B cell (primary cell): ENCODE data around the gene TOMM5. TPM values are rescaled to one million over a fixed set of nuclear protein-coding genes. Genes with fewer than 3 reads are reported as not detected.

Source experiments
- ATAC-seq: fragments of 200-7000 bp; cut with Tn5 transposase; one replicate; pipeline ENCODE4 v1.10.0; 2021; ENCODE audit warnings: low read depth, mild to moderate bottlenecking, moderate number of reproducible peaks, moderate library complexity
- CTCF ChIA-PET: fragments of 350-600 bp; sonication (Branson Sonifier 250); formaldehyde crosslinking; loops from one replicate; lab custom pipeline; 2021; ENCODE audit warnings: antibody characterized with exemption, inconsistent platforms; lab: Charles Lee
- POLR2A ChIA-PET: fragments of 350-600 bp; sonication (Branson Sonifier 250); formaldehyde crosslinking; loops from one replicate; lab custom pipeline; 2021; ENCODE audit warnings: antibody characterized with exemption; lab: Charles Lee
- DNase-seq: peaks from one replicate; pipeline ENCODE4 v3.0.0; 2013
- H2AFZ ChIP-seq: 2 replicates; pipeline ENCODE4 v1.6.1; 2012; ENCODE audit warnings: mild to moderate bottlenecking, low read depth, low read length; ENCODE audit not compliant: insufficient read depth, poor library complexity, severe bottlenecking
- H3K27ac ChIP-seq, 2 donors: 1 replicate in 1 of 2; 2 replicates in 1 of 2; pipeline ENCODE4 v1.5.1; 2012 to 2013; ENCODE audit warnings: low read length in 2 of 2, mild to moderate bottlenecking in 2 of 2, moderate library complexity in 1 of 2
- H3K27me3 ChIP-seq, 4 experiments: fragments of 200-600 bp in 1 of 4; sonication (generic) in 1 of 4; replicated peaks in 1 of 4; 1 replicate in 2 of 4; 2 replicates in 2 of 4; pipeline versions ENCODE4 v1.6.1 to v1.7.0; 2013 to 2016; ENCODE audit warnings: low read length in 3 of 4, mild to moderate bottlenecking in 2 of 4, mixed read lengths in 1 of 4, moderate library complexity in 1 of 4; ENCODE audit not compliant: insufficient read depth in 4 of 4, control insufficient read depth in 3 of 4; ENCODE audit errors: control extremely low read depth in 1 of 4
- H3K36me3 ChIP-seq, 2 experiments: replicated peaks in 1 of 2; 1 replicate in 1 of 2; 2 replicates in 1 of 2; pipeline versions ENCODE4 v1.6.1 to v1.7.1; 2013; ENCODE audit warnings: low read length in 1 of 2; ENCODE audit not compliant: insufficient read depth in 2 of 2, control insufficient read depth in 1 of 2; ENCODE audit errors: control extremely low read depth in 1 of 2, extremely low read depth in 1 of 2
- H3K4me1 ChIP-seq, 2 donors: fragments of 200-600 bp in 1 of 2; sonication (generic) in 1 of 2; 1 replicate in 1 of 2; 2 replicates in 1 of 2; pipeline versions ENCODE4 v1.5.1 to v1.6.1; 2013 to 2017; ENCODE audit warnings: low read length in 2 of 2; ENCODE audit not compliant: control insufficient read depth in 2 of 2, insufficient read depth in 2 of 2
- H3K4me2 ChIP-seq: replicated peaks from 2 replicates; pipeline ENCODE3; 2012; ENCODE audit warnings: mild to moderate bottlenecking, low read depth, low read length; ENCODE audit not compliant: poor library complexity, severe bottlenecking
- H3K4me3 ChIP-seq, 5 experiments: fragments of 200-600 bp in 1 of 5; sonication (generic) in 1 of 5; 1 replicate in 3 of 5; 2 replicates in 2 of 5; pipeline versions ENCODE4 v1.5.1 to v1.7.0; 2011 to 2016; ENCODE audit warnings: low read length in 4 of 5, mild to moderate bottlenecking in 4 of 5, low read depth in 2 of 5, control low read depth in 1 of 5, moderate library complexity in 1 of 5; ENCODE audit not compliant: insufficient read depth in 1 of 5; ENCODE audit errors: control extremely low read depth in 1 of 5, extremely low read depth in 1 of 5
- H3K79me2 ChIP-seq: fragments of 200-600 bp; sonication (generic); one replicate; pipeline ENCODE4 v1.6.0; 2016; ENCODE audit warnings: low read length; ENCODE audit not compliant: control insufficient read depth, insufficient read depth
- H3K9ac ChIP-seq: fragments of 200-600 bp; sonication (generic); 2 replicates; pipeline ENCODE4 v1.6.1; 2017; ENCODE audit warnings: mild to moderate bottlenecking, low read length, moderate library complexity
- H3K9me3 ChIP-seq, 3 donors: one replicate each; pipeline versions ENCODE4 v1.6.1 to v1.7.1; 2013; ENCODE audit warnings: low read length in 2 of 3; ENCODE audit not compliant: control insufficient read depth in 2 of 3, insufficient read depth in 1 of 3; ENCODE audit errors: control extremely low read depth in 1 of 3
- H4K20me1 ChIP-seq: 2 replicates; pipeline ENCODE4 v1.6.0; 2012; ENCODE audit warnings: mild to moderate bottlenecking, low read length; ENCODE audit not compliant: insufficient read depth, control insufficient read depth, poor library complexity, severe bottlenecking
- H3K27ac Mint-ChIP-seq: one replicate; pipeline ENCODE4 v1.8.0; 2021; ENCODE audit warnings: mixed read lengths
- H3K27me3 Mint-ChIP-seq: one replicate; pipeline ENCODE4 v1.8.0; 2021; ENCODE audit warnings: mixed read lengths
- H3K4me1 Mint-ChIP-seq: one replicate; pipeline ENCODE4 v1.8.0; 2021; ENCODE audit warnings: mixed read lengths
- H3K4me3 Mint-ChIP-seq: one replicate; pipeline ENCODE4 v1.8.0; 2021; ENCODE audit warnings: mixed read lengths
- H3K9me3 Mint-ChIP-seq: one replicate; pipeline ENCODE4 v1.8.0; 2022; ENCODE audit warnings: mixed read lengths; ENCODE audit not compliant: insufficient read depth
- CTCF ChIP-seq: fragments of 200-600 bp; IDR thresholded peaks from one replicate; pipeline ENCODE4 v1.8.0; 2022; ENCODE audit warnings: antibody characterized with exemption, mild to moderate bottlenecking
- EZH2 ChIP-seq: IDR thresholded peaks from 2 replicates; pipeline ENCODE4 v1.6.1; 2012; ENCODE audit warnings: borderline replicate concordance, low read depth, mild to moderate bottlenecking, moderate library complexity, low read length; ENCODE audit not compliant: insufficient read depth, poor library complexity, severe bottlenecking
- WGBS: methylation state at CpG from one replicate; pipeline ENCODE4 v1.1.5; 2013; ENCODE audit warnings: missing lambda C conversion rate; ENCODE audit not compliant: insufficient coverage; 5-methylcytosine and 5-hydroxymethylcytosine counted together
- intact Hi-C: fragments of 100-400 bp; cut with micrococcal nuclease; formaldehyde crosslinking; loops from one replicate; pipeline ENCODE4 v1.10.0; 2022
- polyA plus RNA-seq: library from polyadenylated mRNA; depleted of rRNA; stranded (reverse); fragments of >200 nt; gene quantifications from 2 replicates; pipeline ENCODE4 v1.2.3, GENCODE V29; 2012
- total RNA-seq, 2 donors: library from RNA; stranded (reverse); fragments of 120-200 nt in 1 of 2; gene quantifications; 1 replicate in 1 of 2; 2 replicates in 1 of 2; pipeline versions ENCODE4 v1.2.3 to v1.2.4, GENCODE V29; 2013 to 2022

The TOMM5 gene
- total and polyA plus RNA-seq, 2 donors (not counting 1 experiment from before 2014, with no cell fraction given): 33.9 to 44.4 TPM

GRCh38 chr9:37574241-37574721 is 18.1 kb downstream of the TOMM5 start:
- H3K4me1 Mint-ChIP-seq: peaks cover 60% of the 10 kb centered on the region
- intact Hi-C loops: no loop called here
- Histone ChIP-seq H2AFZ (no peak overlapping the region), H3K27ac (no peak overlapping the region), H3K9ac (no peak overlapping the region), H3K9me3 (no peaks in the 10 kb centered on the region), H3K4me3 (no peak overlapping the region), H3K79me2 (peaks cover 40% of the 10 kb centered on the region), H3K36me3 (peaks cover 0 to 2% of the 10 kb centered on the region in 2 experiments), H3K4me1 (peaks cover 17 to 27% of the 10 kb centered on the region in 2 donors), H3K27me3 (no peaks in the 10 kb centered on the region), H4K20me1 (no peaks in the 10 kb centered on the region), H3K4me2 (peak overlapping the region; percentile 96)
- no peak for DNase-seq
- CTCF ChIA-PET: interaction anchor here (5.0 to 10.8 kb wide), 2 partner anchors 8 to 18 kb away, joined by 25 to 101 read pairs; partner anchors contain the start of gene TOMM5
- WGBS: 100% methylated on average over 2 of the region's 5 CpGs
- POLR2A ChIA-PET: interaction anchor here (2.4 kb wide), 1 partner anchor 8 kb away, joined by 20 read pairs; no protein-coding TSS in a partner anchor
- TF ChIP-seq EZH2 (no peak), CTCF (no peak)
- H3K9me3 Mint-ChIP-seq: no peaks in the 10 kb centered on the region
- peak overlapping the region; percentile 98 for H3K4me3 Mint-ChIP-seq
- peak overlapping the region; percentile 34 for H3K27ac Mint-ChIP-seq
- ATAC-seq: no peak
- no peaks in the 10 kb centered on the region for H3K27me3 Mint-ChIP-seq

- H3K79me2 ChIP-seq: peaks cover 63% of the 10 kb centered on the region
- no peaks in the 10 kb centered on the region for H4K20me1 ChIP-seq
- DNase-seq: no peak
- no peak overlapping the region for H3K4me3 ChIP-seq
- no CpG with 5 or more reads among the region's 1 CpG for WGBS
- H3K27me3 ChIP-seq: no peaks in the 10 kb centered on the region
- Mint-ChIP-seq H3K27me3 (no peaks in the 10 kb centered on the region), H3K27ac (no peak overlapping the region), H3K9me3 (no peaks in the 10 kb centered on the region), H3K4me3 (no peak overlapping the region), H3K4me1 (peaks cover 66% of the 10 kb centered on the region)
- ATAC-seq: no peak
- no peak overlapping the region for H3K27ac ChIP-seq
- no peak overlapping the region for H3K9ac ChIP-seq
- H2AFZ ChIP-seq: no peak overlapping the region
- H3K4me2 ChIP-seq: no peak overlapping the region
- H3K4me1 ChIP-seq: peaks cover 33 to 42% of the 10 kb centered on the region in 2 donors
- CTCF ChIA-PET: no interaction called here
- intact Hi-C loops: no loop called here
- no peak for TF ChIP-seq CTCF
- no peak for TF ChIP-seq EZH2
- no peaks in the 10 kb centered on the region for H3K9me3 ChIP-seq
- POLR2A ChIA-PET: no interaction called here
- peaks cover 0 to 2% of the 10 kb centered on the region in 2 experiments for H3K36me3 ChIP-seq
Observed at GRCh38 chr9:37571282-37571681, 21.1 kb downstream of the TOMM5 start.
